Activated CD8-positive, alpha-beta T cell treated with anti-CD3 and anti-CD28 coated beads for 36 hours (primary cell): ENCODE data around the gene RABL6. TPM values are rescaled to one million over a fixed set of nuclear protein-coding genes. Genes with fewer than 3 reads are reported as not detected.
"Not testable (repeated sequence)": the region's sequence is repeated elsewhere in the genome, so short reads cannot be mapped to it uniquely, and the experiment has no call there.

ENCODE experiments used
- ATAC-seq: fragments of 200-7000 bp; cut with Tn5 transposase; one replicate; pipeline ENCODE4 v1.10.0; 2021; ENCODE audit warnings: mild to moderate bottlenecking, moderate library complexity
- CTCF ChIA-PET: fragments of 350-600 bp; sonication (Branson Sonifier 250); formaldehyde crosslinking; loops from one replicate; lab custom pipeline; 2021; ENCODE audit warnings: antibody characterized with exemption; lab: Charles Lee
- POLR2A ChIA-PET: fragments of 350-600 bp; sonication (Branson Sonifier 250); formaldehyde crosslinking; loops from one replicate; lab custom pipeline; 2021; ENCODE audit warnings: antibody characterized with exemption; lab: Charles Lee
- DNase-seq: peaks from one replicate; pipeline ENCODE4 v3.0.0-alpha.2; 2020
- H3K27ac Mint-ChIP-seq: one replicate; pipeline ENCODE4 v1.8.0; 2021; ENCODE audit warnings: mild to moderate bottlenecking, mixed read lengths
- H3K27me3 Mint-ChIP-seq: one replicate; pipeline ENCODE4 v1.8.0; 2021; ENCODE audit warnings: mixed read lengths
- H3K36me3 Mint-ChIP-seq: one replicate; pipeline ENCODE4 v1.8.0; 2021; ENCODE audit warnings: low read depth, mixed read lengths
- H3K4me1 Mint-ChIP-seq: one replicate; pipeline ENCODE4 v1.8.0; 2021; ENCODE audit warnings: low read depth, mixed read lengths
- H3K4me3 Mint-ChIP-seq: one replicate; pipeline ENCODE4 v1.8.0; 2021; ENCODE audit warnings: mild to moderate bottlenecking, moderate library complexity, mixed read lengths
- H3K9me3 Mint-ChIP-seq: one replicate; pipeline ENCODE4 v1.8.0; 2021; ENCODE audit warnings: mixed read lengths
- CTCF ChIP-seq: fragments of 200-600 bp; IDR thresholded peaks from one replicate; pipeline ENCODE4 v1.8.0; 2022; ENCODE audit warnings: antibody characterized with exemption, mild to moderate bottlenecking
- intact Hi-C: fragments of 100-400 bp; cut with micrococcal nuclease; formaldehyde crosslinking; loops from one replicate; pipeline ENCODE4 v1.10.0; 2022
- total RNA-seq, 2 experiments: library from RNA; stranded (reverse); gene quantifications; one replicate each; pipeline ENCODE4 v1.2.3, GENCODE V29; 2021

The RABL6 gene
- total RNA-seq, 2 experiments from 2014 or later, result 85.6 to 86.6 TPM

- no peaks in the 10 kb centered on the region for H3K9me3 Mint-ChIP-seq
- H3K36me3 Mint-ChIP-seq, result no peaks in the 10 kb centered on the region
- DNase-seq (no peak), ATAC-seq (no peak)
- ChIA-PET POLR2A (interaction anchor here (0.8 kb wide), 1 partner anchor 27 kb away, joined by 3 read pairs; no protein-coding TSS in a partner anchor), CTCF (interaction anchor here (0.7 to 3.2 kb wide), 9 partner anchors 9 to 282 kb away, joined by 3 to 28 read pairs (median 4); partner anchors contain the start of gene RABL6)
- H3K27ac Mint-ChIP-seq, result no peak overlapping the region
- H3K4me3 Mint-ChIP-seq, result no peak overlapping the region
- H3K27me3 Mint-ChIP-seq, result peaks cover 10% of the 10 kb centered on the region
- H3K4me1 Mint-ChIP-seq, result peaks cover 20% of the 10 kb centered on the region
- intact Hi-C loops, result loop anchor here (5.0 kb wide), 2 partner anchors 56 to 251 kb away; partner anchors contain the start of gene AJM1
- TF ChIP-seq CTCF, result no peak
These were observed 21.3 kb upstream of the RABL6 start for GRCh38 chr9:136786451-136786850.

DNA sequence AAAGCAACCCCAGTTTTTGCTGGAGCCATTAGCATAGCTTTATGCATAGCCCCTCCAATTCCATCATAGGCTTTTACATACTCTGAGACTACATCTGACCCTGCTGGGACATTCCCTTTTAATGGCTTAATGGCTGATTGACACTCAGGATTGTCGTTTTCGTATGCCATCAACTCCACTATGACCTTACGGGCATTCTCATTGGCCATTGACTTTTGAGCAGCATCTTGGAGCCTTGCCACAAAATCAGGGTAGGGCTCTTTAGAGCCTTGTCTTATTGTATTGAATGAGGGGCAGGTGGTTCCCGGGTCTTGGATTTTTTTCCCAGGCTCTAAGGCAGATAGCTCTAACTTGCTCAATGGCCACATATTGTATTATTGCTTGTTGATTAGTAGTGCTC lies 20.8 kb upstream of the RABL6 start:
- intact Hi-C loops, result loop anchor here (5.0 kb wide), 2 partner anchors 55 to 250 kb away; partner anchors contain the start of gene AJM1
- DNase-seq, H3K27ac Mint-ChIP-seq, H3K9me3 Mint-ChIP-seq, ATAC-seq, H3K4me3 Mint-ChIP-seq, H3K36me3 Mint-ChIP-seq: not testable (repeated sequence)
- POLR2A ChIA-PET, result interaction anchor here (0.8 to 1.3 kb wide), 2 partner anchors 27 to 51 kb away, joined by 3 read pairs; no protein-coding TSS in a partner anchor
- Mint-ChIP-seq H3K4me1 (peaks cover 22% of the 10 kb centered on the region), H3K27me3 (peaks cover 10% of the 10 kb centered on the region)
- CTCF ChIA-PET, result interaction anchor here (0.7 to 3.2 kb wide), 11 partner anchors 9 to 281 kb away, joined by 3 to 28 read pairs (median 4); partner anchors contain the start of gene RABL6

GRCh38 chr9:136787690-136788400 lies 19.9 kb upstream of the RABL6 start:
- no peaks in the 10 kb centered on the region for H3K9me3 Mint-ChIP-seq
- DNase-seq (peak; percentile 86), ATAC-seq (no peak)
- intact Hi-C loops, result loop anchor here (5.0 kb wide), 2 partner anchors 54 to 249 kb away; partner anchors contain the start of gene AJM1
- H3K4me3 Mint-ChIP-seq, result no peak overlapping the region
- H3K36me3 Mint-ChIP-seq, result peaks cover 1% of the 10 kb centered on the region
- peak; percentile 91 for TF ChIP-seq CTCF
- H3K27me3 Mint-ChIP-seq, result peaks cover 10% of the 10 kb centered on the region
- ChIA-PET CTCF (interaction anchor here (0.8 to 3.2 kb wide), 16 partner anchors 10 to 312 kb away, joined by 3 to 28 read pairs (median 4); partner anchors contain the start of genes AJM1 and RABL6), POLR2A (interaction anchor here (1.2 to 1.3 kb wide), 2 partner anchors 51 to 60 kb away, joined by 3 read pairs; no protein-coding TSS in a partner anchor)
- peaks cover 26% of the 10 kb centered on the region for H3K4me1 Mint-ChIP-seq
- no peak overlapping the region for H3K27ac Mint-ChIP-seq

GRCh38 chr9:136788644-136789522 lies 18.9 kb upstream of the RABL6 start:
- not testable (repeated sequence) for ATAC-seq, H3K9me3 Mint-ChIP-seq, H3K4me3 Mint-ChIP-seq, DNase-seq, H3K27ac Mint-ChIP-seq, H3K36me3 Mint-ChIP-seq
- intact Hi-C loops, result loop anchor here (5.0 kb wide), 2 partner anchors 53 to 248 kb away; partner anchors contain the start of gene AJM1
- H3K27me3 Mint-ChIP-seq, result peaks cover 10% of the 10 kb centered on the region
- CTCF ChIA-PET, result interaction anchor here (0.7 to 3.2 kb wide), 13 partner anchors 11 to 311 kb away, joined by 3 to 28 read pairs (median 4); partner anchors contain the start of gene AJM1
- POLR2A ChIA-PET, result interaction anchor here (1.2 kb wide), 1 partner anchor 61 kb away, joined by 3 read pairs; no protein-coding TSS in a partner anchor
- H3K4me1 Mint-ChIP-seq, result peaks cover 29% of the 10 kb centered on the region

DNA sequence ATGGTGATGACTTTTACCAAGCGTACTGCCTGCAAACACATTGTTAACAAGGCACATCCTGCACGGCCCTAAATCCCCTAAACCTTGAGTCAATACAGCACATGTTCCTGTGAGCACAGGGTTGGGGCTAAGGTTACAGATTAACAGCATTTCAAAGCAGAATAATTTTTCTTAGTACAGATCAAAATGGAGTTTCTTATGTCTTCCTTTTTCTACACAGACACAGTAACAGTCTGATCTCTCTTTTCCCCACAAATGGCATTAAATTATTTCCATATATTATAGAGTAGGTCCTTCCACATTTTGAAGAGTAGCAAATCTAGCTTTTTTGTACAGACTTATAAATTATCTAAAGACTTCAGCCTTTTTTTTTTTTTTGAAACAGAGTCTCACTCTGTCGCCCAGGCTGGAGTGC lies 18.2 kb upstream of the RABL6 start:
- no peak for TF ChIP-seq CTCF
- ChIA-PET POLR2A (no interaction called here), CTCF (interaction anchor here (1.3 to 3.3 kb wide), 2 partner anchors 53 to 275 kb away, joined by 3 to 12 read pairs; partner anchors contain the start of gene AJM1)
- no peak for DNase-seq
- H3K9me3 Mint-ChIP-seq, result no peaks in the 10 kb centered on the region
- ATAC-seq, result no peak
- intact Hi-C loops, result loop anchor here (5.0 kb wide), 2 partner anchors 53 to 248 kb away; partner anchors contain the start of gene AJM1
- no peak overlapping the region for H3K27ac Mint-ChIP-seq
- H3K4me3 Mint-ChIP-seq, result no peak overlapping the region
- peaks cover 26% of the 10 kb centered on the region for H3K4me1 Mint-ChIP-seq
- H3K27me3 Mint-ChIP-seq, result peaks cover 10% of the 10 kb centered on the region
- peaks cover 2% of the 10 kb centered on the region for H3K36me3 Mint-ChIP-seq
